WTC11 (cell line): ENCODE measurements around the gene TNS2. TPM values are rescaled to one million over a fixed set of nuclear protein-coding genes. Genes with fewer than 3 reads are reported as not detected.
"Not testable (repeated sequence)": the region's sequence is repeated elsewhere in the genome, so short reads cannot be mapped to it uniquely, and the experiment has no call there.

ENCODE experiments used
- ATAC-seq: fragments of 200-7000 bp; cut with Tn5 transposase; 2 replicates; pipeline ENCODE4 v1.10.0; 2021; ENCODE audit warnings: mild to moderate bottlenecking, moderate library complexity
- CTCF ChIA-PET: fragments of 300-600 bp; sonication (Branson Sonifier 250); formaldehyde crosslinking; loops from one replicate; lab custom pipeline; 2021; ENCODE audit warnings: antibody characterized with exemption; lab: Charles Lee
- POLR2A ChIA-PET: fragments of 350-600 bp; sonication (Branson Sonifier 250); formaldehyde crosslinking; loops from one replicate; lab custom pipeline; 2021; ENCODE audit warnings: antibody characterized with exemption; lab: Charles Lee
- DNase-seq: peaks from one replicate; pipeline ENCODE4 v3.0.0; 2021; ENCODE audit warnings: low spot score
- H3K27ac Mint-ChIP-seq: 2 replicates; pipeline ENCODE4 v1.8.0; 2021; ENCODE audit warnings: mixed read lengths
- H3K27me3 Mint-ChIP-seq: 2 replicates; pipeline ENCODE4 v1.8.0; 2021; ENCODE audit warnings: low read depth, mild to moderate bottlenecking, moderate library complexity, mixed read lengths
- H3K36me3 Mint-ChIP-seq: 2 replicates; pipeline ENCODE4 v1.8.0; 2021; ENCODE audit warnings: mixed read lengths
- H3K4me1 Mint-ChIP-seq: 2 replicates; pipeline ENCODE4 v1.8.0; 2022; ENCODE audit warnings: mixed read lengths
- H3K4me3 Mint-ChIP-seq: 2 replicates; pipeline ENCODE4 v1.8.0; 2021; ENCODE audit warnings: mild to moderate bottlenecking, moderate library complexity, mixed read lengths
- H3K9me3 Mint-ChIP-seq: 2 replicates; pipeline ENCODE4 v1.8.0; 2021; ENCODE audit warnings: mixed read lengths
- CBFB ChIP-seq: sonication (generic); formaldehyde crosslinking; IDR thresholded peaks from 2 replicates; pipeline ENCODE4 v1.8.1; 2022; ENCODE audit warnings: mild to moderate bottlenecking, low read depth, missing genetic modification reagents
- CREM ChIP-seq: sonication (generic); formaldehyde crosslinking; IDR thresholded peaks from 2 replicates; pipeline ENCODE4 v1.8.1; 2022; ENCODE audit warnings: mild to moderate bottlenecking, missing genetic modification reagents, moderate library complexity
- ELF4 ChIP-seq: sonication (generic); formaldehyde crosslinking; IDR thresholded peaks from 2 replicates; pipeline ENCODE4 v1.8.1; 2022; ENCODE audit warnings: low read depth, mild to moderate bottlenecking, moderate library complexity, missing genetic modification reagents
- FOXP1 ChIP-seq: sonication (generic); formaldehyde crosslinking; IDR thresholded peaks from 2 replicates; pipeline ENCODE4 v1.8.0; 2022; ENCODE audit warnings: missing genetic modification reagents, mild to moderate bottlenecking, moderate library complexity, borderline replicate concordance
- GTF2I ChIP-seq: fragments of 250-450 bp; sonication (Bioruptor Pico); conservative IDR thresholded peaks from 2 replicates; pipeline ENCODE4 v1.4.0; 2021; ENCODE audit warnings: mild to moderate bottlenecking
- JUN ChIP-seq: sonication (generic); formaldehyde crosslinking; IDR thresholded peaks from 2 replicates; pipeline ENCODE4 v1.8.0; 2023; ENCODE audit warnings: mild to moderate bottlenecking, missing genetic modification reagents
- OVOL2 ChIP-seq: fragments of 250-450 bp; sonication (Bioruptor Pico); IDR thresholded peaks from 2 replicates; pipeline ENCODE4 v1.9.0; 2021; ENCODE audit warnings: mild to moderate bottlenecking, borderline replicate concordance
- RELA ChIP-seq: sonication (generic); formaldehyde crosslinking; IDR thresholded peaks from 2 replicates; pipeline ENCODE4 v1.8.1; 2022; ENCODE audit warnings: missing genetic modification reagents, mild to moderate bottlenecking, borderline replicate concordance
- TEAD1 ChIP-seq: sonication (generic); formaldehyde crosslinking; IDR thresholded peaks from 2 replicates; pipeline ENCODE4 v1.8.0; 2022; ENCODE audit warnings: mild to moderate bottlenecking, missing genetic modification reagents
- ZNF121 ChIP-seq: sonication (generic); formaldehyde crosslinking; IDR thresholded peaks from 2 replicates; pipeline ENCODE4 v1.8.0; 2023; ENCODE audit warnings: missing genetic modification reagents
- total RNA-seq: library from RNA; stranded (reverse); gene quantifications from 3 replicates; pipeline ENCODE4 v1.2.3, GENCODE V29; 2021
- TF ChIP-seq, protein P1 (sequence below): sonication (generic); formaldehyde crosslinking; IDR thresholded peaks from 2 replicates; pipeline ENCODE4 v1.8.0; 2023; ENCODE audit warnings: missing genetic modification reagents, mild to moderate bottlenecking, borderline replicate concordance
- TF ChIP-seq, protein P2 (sequence below): sonication (generic); formaldehyde crosslinking; IDR thresholded peaks from 2 replicates; pipeline ENCODE4 v1.8.1; 2022; ENCODE audit warnings: mild to moderate bottlenecking, moderate library complexity, missing genetic modification reagents
- TF ChIP-seq, protein P3 (sequence below): fragments of 200-600 bp; IDR thresholded peaks from 2 replicates; pipeline ENCODE4 v1.8.0; 2022; ENCODE audit warnings: antibody characterized with exemption

TNS2 gene
- total RNA-seq, 1 experiment from 2014 or later, result 7.7 TPM

- Mint-ChIP-seq H3K4me3 (no peak overlapping the region), H3K9me3 (no peaks in the 10 kb centered on the region), H3K27me3 (peaks cover 85% of the 10 kb centered on the region), H3K36me3 (no peaks in the 10 kb centered on the region), H3K27ac (no peak overlapping the region), H3K4me1 (peaks cover 39% of the 10 kb centered on the region)
- CTCF ChIA-PET, result interaction anchor here (0.6 to 14.6 kb wide), 4 partner anchors 8 to 104 kb away, joined by 3 to 474 read pairs (median 4); partner anchors contain the start of gene SOAT2
- no peak for TF ChIP-seq FOXP1
- TF ChIP-seq, protein P1, sequence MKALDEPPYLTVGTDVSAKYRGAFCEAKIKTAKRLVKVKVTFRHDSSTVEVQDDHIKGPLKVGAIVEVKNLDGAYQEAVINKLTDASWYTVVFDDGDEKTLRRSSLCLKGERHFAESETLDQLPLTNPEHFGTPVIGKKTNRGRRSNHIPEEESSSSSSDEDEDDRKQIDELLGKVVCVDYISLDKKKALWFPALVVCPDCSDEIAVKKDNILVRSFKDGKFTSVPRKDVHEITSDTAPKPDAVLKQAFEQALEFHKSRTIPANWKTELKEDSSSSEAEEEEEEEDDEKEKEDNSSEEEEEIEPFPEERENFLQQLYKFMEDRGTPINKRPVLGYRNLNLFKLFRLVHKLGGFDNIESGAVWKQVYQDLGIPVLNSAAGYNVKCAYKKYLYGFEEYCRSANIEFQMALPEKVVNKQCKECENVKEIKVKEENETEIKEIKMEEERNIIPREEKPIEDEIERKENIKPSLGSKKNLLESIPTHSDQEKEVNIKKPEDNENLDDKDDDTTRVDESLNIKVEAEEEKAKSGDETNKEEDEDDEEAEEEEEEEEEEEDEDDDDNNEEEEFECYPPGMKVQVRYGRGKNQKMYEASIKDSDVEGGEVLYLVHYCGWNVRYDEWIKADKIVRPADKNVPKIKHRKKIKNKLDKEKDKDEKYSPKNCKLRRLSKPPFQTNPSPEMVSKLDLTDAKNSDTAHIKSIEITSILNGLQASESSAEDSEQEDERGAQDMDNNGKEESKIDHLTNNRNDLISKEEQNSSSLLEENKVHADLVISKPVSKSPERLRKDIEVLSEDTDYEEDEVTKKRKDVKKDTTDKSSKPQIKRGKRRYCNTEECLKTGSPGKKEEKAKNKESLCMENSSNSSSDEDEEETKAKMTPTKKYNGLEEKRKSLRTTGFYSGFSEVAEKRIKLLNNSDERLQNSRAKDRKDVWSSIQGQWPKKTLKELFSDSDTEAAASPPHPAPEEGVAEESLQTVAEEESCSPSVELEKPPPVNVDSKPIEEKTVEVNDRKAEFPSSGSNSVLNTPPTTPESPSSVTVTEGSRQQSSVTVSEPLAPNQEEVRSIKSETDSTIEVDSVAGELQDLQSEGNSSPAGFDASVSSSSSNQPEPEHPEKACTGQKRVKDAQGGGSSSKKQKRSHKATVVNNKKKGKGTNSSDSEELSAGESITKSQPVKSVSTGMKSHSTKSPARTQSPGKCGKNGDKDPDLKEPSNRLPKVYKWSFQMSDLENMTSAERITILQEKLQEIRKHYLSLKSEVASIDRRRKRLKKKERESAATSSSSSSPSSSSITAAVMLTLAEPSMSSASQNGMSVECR (CRISPR knock-in tag), result no peak
- TF ChIP-seq RELA (CRISPR knock-in tag), result no peak
- no peak for TF ChIP-seq OVOL2 (CRISPR knock-in tag)
- no peak for TF ChIP-seq CREM (CRISPR knock-in tag)
- no peak for TF ChIP-seq GTF2I
- no peak for TF ChIP-seq ZNF121 (CRISPR knock-in tag)
- DNase-seq (no peak), ATAC-seq (no peak)
- POLR2A ChIA-PET, result no interaction called here
These were observed 44.5 kb downstream of the TNS2 start for GRCh38 chr12:53094394-53094787.

DNA sequence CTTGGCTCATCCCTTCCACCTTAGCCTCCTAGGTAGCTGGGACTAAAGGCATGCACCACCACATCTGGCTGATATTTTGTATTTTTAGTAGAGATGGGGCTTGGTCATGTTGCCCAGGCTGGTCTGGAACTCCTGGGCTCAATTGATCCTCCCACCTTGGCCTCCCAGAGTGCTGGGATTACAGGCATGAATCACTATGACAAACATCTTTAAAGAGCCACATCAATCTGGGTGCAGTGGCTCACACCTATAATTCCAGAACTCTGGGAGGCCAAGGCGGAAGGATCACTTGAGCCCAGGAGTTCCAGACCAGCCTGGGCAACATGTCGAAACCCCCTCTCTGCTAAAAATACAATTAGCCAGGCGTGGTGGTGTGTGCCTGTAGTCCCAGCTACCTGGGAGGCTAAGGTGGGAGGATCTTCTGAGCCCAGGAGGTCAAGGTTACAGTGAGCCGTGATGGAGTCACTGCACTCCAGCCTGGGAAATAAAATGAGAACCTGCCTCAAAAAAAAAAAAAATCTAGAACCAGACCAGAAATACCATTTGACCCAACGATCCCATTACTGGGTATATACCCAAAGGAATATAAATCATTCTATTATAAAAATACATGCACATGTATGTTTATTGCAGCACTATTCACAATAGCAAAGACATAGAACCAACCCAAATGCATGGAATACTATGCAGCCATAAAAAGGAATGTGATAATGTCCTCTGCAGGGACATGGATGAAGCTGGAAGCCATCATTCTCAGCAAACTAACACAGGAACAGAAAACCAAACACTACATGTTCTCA is 45.1 kb downstream of the TNS2 start:
- POLR2A ChIA-PET, result interaction anchor here (1.2 kb wide), 1 partner anchor 121 kb away, joined by 3 read pairs; no protein-coding TSS in a partner anchor
- DNase-seq, ATAC-seq, H3K36me3 Mint-ChIP-seq, H3K9me3 Mint-ChIP-seq, H3K4me3 Mint-ChIP-seq, H3K27ac Mint-ChIP-seq: not testable (repeated sequence)
- CTCF ChIA-PET, result interaction anchor here (0.9 to 14.6 kb wide), 5 partner anchors 8 to 119 kb away, joined by 3 to 474 read pairs (median 6); partner anchors contain the start of genes SOAT2 and TNS2
- H3K27me3 Mint-ChIP-seq, result peaks cover 81% of the 10 kb centered on the region
- H3K4me1 Mint-ChIP-seq, result peaks cover 39% of the 10 kb centered on the region

GRCh38 chr12:53095596-53095895 is 45.7 kb downstream of the TNS2 start:
- H3K4me3 Mint-ChIP-seq, DNase-seq, H3K36me3 Mint-ChIP-seq, H3K27ac Mint-ChIP-seq, ATAC-seq, H3K9me3 Mint-ChIP-seq: not testable (repeated sequence)
- CTCF ChIA-PET, result interaction anchor here (1.2 to 14.6 kb wide), 3 partner anchors 33 to 118 kb away, joined by 3 to 474 read pairs (median 52); partner anchors contain the start of gene TNS2
- Mint-ChIP-seq H3K4me1 (peaks cover 42% of the 10 kb centered on the region), H3K27me3 (peaks cover 80% of the 10 kb centered on the region)
- POLR2A ChIA-PET, result interaction anchor here (1.2 kb wide), 1 partner anchor 120 kb away, joined by 3 read pairs; no protein-coding TSS in a partner anchor

GRCh38 chr12:53096089-53096741 is 46.4 kb downstream of the TNS2 start:
- ChIA-PET POLR2A (interaction anchor here (1.2 to 1.3 kb wide), 2 partner anchors 30 to 120 kb away, joined by 3 to 6 read pairs; no protein-coding TSS in a partner anchor), CTCF (interaction anchor here (0.9 to 14.6 kb wide), 7 partner anchors 18 to 117 kb away, joined by 3 to 474 read pairs (median 38); partner anchors contain the start of genes SPRYD3 and TNS2)
- TF ChIP-seq, protein P2, sequence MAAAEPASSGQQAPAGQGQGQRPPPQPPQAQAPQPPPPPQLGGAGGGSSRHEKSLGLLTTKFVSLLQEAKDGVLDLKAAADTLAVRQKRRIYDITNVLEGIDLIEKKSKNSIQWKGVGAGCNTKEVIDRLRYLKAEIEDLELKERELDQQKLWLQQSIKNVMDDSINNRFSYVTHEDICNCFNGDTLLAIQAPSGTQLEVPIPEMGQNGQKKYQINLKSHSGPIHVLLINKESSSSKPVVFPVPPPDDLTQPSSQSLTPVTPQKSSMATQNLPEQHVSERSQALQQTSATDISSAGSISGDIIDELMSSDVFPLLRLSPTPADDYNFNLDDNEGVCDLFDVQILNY (CRISPR knock-in tag), result no peak
- TF ChIP-seq, protein P3, sequence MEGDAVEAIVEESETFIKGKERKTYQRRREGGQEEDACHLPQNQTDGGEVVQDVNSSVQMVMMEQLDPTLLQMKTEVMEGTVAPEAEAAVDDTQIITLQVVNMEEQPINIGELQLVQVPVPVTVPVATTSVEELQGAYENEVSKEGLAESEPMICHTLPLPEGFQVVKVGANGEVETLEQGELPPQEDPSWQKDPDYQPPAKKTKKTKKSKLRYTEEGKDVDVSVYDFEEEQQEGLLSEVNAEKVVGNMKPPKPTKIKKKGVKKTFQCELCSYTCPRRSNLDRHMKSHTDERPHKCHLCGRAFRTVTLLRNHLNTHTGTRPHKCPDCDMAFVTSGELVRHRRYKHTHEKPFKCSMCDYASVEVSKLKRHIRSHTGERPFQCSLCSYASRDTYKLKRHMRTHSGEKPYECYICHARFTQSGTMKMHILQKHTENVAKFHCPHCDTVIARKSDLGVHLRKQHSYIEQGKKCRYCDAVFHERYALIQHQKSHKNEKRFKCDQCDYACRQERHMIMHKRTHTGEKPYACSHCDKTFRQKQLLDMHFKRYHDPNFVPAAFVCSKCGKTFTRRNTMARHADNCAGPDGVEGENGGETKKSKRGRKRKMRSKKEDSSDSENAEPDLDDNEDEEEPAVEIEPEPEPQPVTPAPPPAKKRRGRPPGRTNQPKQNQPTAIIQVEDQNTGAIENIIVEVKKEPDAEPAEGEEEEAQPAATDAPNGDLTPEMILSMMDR, result no peak
- TF ChIP-seq JUN (CRISPR knock-in tag), result no peak
- TF ChIP-seq TEAD1 (CRISPR knock-in tag), result no peak
- TF ChIP-seq CBFB (CRISPR knock-in tag), result no peak
- TF ChIP-seq ELF4 (CRISPR knock-in tag), result no peak
- H3K27ac Mint-ChIP-seq, result no peak overlapping the region
- peak; percentile 39 for ATAC-seq
- peaks cover 75% of the 10 kb centered on the region for H3K27me3 Mint-ChIP-seq
- peak overlapping the region; percentile 90 for H3K4me3 Mint-ChIP-seq
- H3K9me3 Mint-ChIP-seq, result no peaks in the 10 kb centered on the region
- no peaks in the 10 kb centered on the region for H3K36me3 Mint-ChIP-seq
- peaks cover 42% of the 10 kb centered on the region for H3K4me1 Mint-ChIP-seq
- DNase-seq, result peak; percentile 43
